Spleen (tissue), 7 donors: Measurements from ENCODE around the gene ABHD12.
"Not testable (repeated sequence)": the region's sequence is repeated elsewhere in the genome, so short reads cannot be mapped to it uniquely, and the experiment has no call there.

Experiments
- CTCF ChIP-seq, 11 experiments: fragments of 200-600 bp in 7 of 11; fragments of 450-650 bp in 4 of 11; sonication (generic) in 4 of 11; IDR thresholded peaks in 8 of 11; conservative IDR thresholded peaks in 3 of 11; 1 replicate in 7 of 11; 2 replicates in 4 of 11; pipeline versions ENCODE4 v1.4.0 to v1.8.0; 2016 to 2021; ENCODE audit warnings: antibody characterized with exemption in 11 of 11, inconsistent platforms in 4 of 11, mild to moderate bottlenecking in 1 of 11
- POLR2A ChIP-seq, 3 donors: fragments of 450-650 bp; IDR thresholded peaks; one replicate each; pipeline ENCODE4 v1.5.1; 2017; ENCODE audit warnings: antibody characterized with exemption in 3 of 3, mild to moderate bottlenecking in 1 of 3
- donor health status: DM: no; HTN: no; CAD: no; lungs with moderate emphysema.
- donor health status: DM: no; HTN: no; CAD: no.
- donor health status: DM: no; HTN: no; CAD: no.

- not testable (repeated sequence) for TF ChIP-seq CTCF (IDR thresholded peaks at IDR 0.05 in 8 of 11, conservative IDR thresholded peaks at IDR 0.05 in 3 of 11); POLR2A (IDR thresholded peaks at IDR 0.05)
Measured at GRCh38 chr20:25312716-25313115, 77.9 kb downstream of the ABHD12 start.
